ENCODE data around the gene ROPN1.

Gene ROPN1

GRCh38 chr3:123941542-123941941, 50.4 kb downstream of the ROPN1 start:
- DNase-seq = no peak

DNA sequence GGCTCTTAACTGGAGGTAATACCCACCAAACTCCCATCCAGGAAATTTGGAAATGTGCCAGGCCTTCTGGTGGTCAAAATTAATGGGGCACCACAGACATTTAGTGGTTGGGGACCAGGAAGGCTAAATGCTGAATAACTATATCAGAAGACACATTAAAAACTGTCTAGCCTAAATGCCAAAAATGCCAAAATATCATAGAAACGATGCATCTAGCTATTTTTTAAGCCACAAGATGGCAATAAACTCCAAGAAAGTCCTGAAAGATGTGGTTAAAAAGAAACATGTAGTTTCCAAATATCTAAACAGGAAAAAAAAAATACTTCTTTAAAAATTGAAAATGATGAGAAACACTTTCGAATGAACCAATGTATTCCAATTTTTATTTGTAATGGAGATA, 50.8 kb downstream of the ROPN1 start:
- no peak for DNase-seq

DNA sequence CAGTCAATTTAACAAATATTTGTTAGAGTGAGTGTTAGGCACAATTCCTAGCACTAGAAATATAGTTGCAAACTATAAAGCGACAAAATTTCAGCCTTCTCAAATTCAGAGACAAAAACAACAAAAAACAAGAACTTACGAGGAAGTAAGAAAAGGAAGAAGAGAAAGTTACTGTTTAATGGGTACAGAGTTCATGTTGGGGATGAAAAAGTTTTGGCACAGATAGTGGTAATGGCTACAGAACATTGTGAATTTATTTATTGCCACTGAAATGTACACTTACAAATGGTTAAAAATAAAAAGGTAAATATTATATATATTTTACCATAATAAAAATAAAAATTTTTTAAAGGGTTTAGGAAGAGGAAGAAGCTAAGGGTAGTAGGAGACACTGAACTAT, 52.2 kb downstream of the ROPN1 start:
- no peak for DNase-seq

DNA sequence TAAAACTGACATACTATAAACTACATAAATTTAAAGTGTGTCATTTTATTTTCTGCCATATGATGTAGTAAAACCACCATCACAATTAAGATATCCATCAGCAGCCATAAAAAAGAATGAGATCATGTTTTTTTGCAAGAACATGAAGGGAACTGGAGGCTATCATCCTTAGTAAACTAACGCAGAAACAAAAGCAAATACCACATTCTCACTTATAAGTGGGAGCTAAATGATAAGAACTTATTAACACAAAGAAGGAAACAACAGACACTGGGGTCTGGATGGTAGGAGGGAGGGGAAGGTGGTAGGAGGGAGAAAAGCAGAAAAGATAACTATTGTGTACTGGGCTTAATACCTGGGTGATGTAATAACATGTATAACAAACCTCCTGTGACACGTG, 55.5 kb downstream of the ROPN1 start:
- no peak for DNase-seq

GRCh38 chr3:123935830-123936229, 56.1 kb downstream of the ROPN1 start:
- no peak for DNase-seq

DNA sequence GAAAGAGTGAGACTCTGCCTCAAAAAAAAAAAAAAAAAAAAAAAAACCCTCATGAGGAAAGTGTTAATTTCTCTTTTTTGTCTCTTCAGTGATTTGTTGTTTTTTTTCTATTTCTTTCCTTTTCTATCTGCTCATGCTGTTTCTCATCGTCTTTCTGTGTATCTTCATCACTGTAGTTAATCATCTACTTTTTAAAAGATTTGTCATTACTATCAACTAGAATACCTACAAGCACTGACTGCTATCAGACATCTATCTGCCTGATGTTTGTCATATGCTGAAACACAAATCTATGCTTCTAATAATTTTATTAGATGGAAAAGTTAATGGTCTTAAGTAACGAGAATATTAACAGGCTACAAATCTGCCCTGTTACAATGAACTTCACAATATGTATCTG, 57.7 kb downstream of the ROPN1 start:
- DNase-seq = no peak

DNA sequence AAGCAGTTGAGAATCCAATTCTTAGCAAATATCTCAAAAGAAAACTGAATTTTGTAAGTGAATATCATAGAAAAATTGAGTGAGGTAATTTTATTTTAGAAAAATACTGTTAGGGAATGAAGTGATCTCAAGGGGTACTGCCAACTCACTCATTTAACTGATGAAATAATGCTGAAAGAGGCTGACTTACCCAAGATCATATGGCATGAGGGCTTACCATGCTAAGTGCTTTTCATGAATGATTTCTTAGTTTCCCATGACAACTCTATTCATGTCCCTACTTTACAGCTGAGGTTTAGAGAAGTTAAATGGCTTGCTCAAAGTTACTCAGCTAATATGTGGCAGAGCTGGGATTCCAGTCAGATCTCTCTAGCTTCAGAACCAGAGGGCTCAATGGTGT, 61.5 kb downstream of the ROPN1 start:
- no peak for DNase-seq

DNA sequence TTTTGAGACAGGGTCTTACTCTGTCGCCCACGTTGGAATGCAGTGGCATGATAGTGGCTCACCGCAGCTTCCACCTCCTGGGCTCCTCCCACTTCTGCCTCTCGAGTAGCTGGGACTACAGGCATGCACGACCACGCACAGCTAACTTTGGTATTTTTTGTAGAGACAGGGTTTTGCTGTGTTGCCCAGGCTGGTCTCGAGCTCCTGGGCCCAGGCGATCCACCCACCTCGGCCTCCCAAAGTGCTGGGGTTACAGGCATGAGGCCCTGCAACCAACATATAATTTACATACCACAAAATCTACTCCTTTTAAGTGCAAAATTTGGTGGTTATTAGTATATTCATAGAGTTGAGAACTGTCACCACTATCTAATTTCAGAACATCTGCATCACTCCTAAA, 62.6 kb downstream of the ROPN1 start:
- no peak for DNase-seq

GRCh38 chr3:123926396-123926795, 65.5 kb downstream of the ROPN1 start:
- no peak for DNase-seq

DNA sequence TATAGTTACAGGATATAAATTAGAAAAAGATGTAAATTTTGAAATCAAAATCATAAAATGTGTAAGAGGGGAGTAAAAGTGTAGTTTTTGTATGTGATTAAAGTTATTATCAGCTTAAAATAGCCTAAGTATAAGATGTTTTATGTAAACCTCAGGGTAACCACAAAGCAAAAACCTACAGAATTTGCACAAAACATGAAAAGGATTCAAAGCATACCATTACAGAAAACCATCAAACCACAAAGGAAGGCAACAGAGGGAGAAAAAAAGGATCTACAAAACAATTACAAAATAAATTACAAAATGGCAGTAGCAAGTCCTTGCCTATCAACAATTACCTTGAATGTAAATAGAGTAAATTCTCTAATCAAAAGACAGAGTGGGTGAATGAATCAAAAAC, 71.1 kb downstream of the ROPN1 start:
- DNase-seq = no peak

GRCh38 chr3:123920383-123920782, 71.5 kb downstream of the ROPN1 start:
- DNase-seq = no peak

GRCh38 chr3:123919353-123919752, 72.6 kb downstream of the ROPN1 start:
- no peak for DNase-seq
